Measurements from ENCODE around the gene GATAD2A. TPM values are rescaled to one million over a fixed set of nuclear protein-coding genes. Genes with fewer than 3 reads are reported as not detected.

Gene GATAD2A
- total RNA-seq, 3 donors from 2014 or later = 89.3 to 117 (median 107) TPM

- H3K4me1 ChIP-seq (ENCODE audit: low read depth) = no peaks in the 10 kb centered on the region
- no peak for TF ChIP-seq CTCF (IDR thresholded peaks at IDR 0.05)
- H3K9me3 ChIP-seq = no peaks in the 10 kb centered on the region
- ATAC-seq (no peak), DNase-seq (no peak)
- H3K36me3 ChIP-seq (ENCODE audit: low read depth) = no peaks in the 10 kb centered on the region
- intact Hi-C loops (cut with DNase I, micrococcal nuclease) = no loop called here
- no peak overlapping the region for H3K4me3 ChIP-seq
These were observed 143.7 kb downstream of the GATAD2A start for GRCh38 chr19:19548915-19549759.

GRCh38 chr19:19549804-19550464 is 144.5 kb downstream of the GATAD2A start:
- DNase-seq (no peak), ATAC-seq (no peak)
- Histone ChIP-seq H3K4me1 (ENCODE audit: low read depth) (no peaks in the 10 kb centered on the region), H3K36me3 (ENCODE audit: low read depth) (no peaks in the 10 kb centered on the region), H3K9me3 (no peaks in the 10 kb centered on the region), H3K4me3 (no peak overlapping the region)
- no peak for TF ChIP-seq CTCF (IDR thresholded peaks at IDR 0.05)
- intact Hi-C loops (cut with DNase I, micrococcal nuclease) = no loop called here

GRCh38 chr19:19550485-19550929 is 145.0 kb downstream of the GATAD2A start:
- DNase-seq (no peak), ATAC-seq (no peak)
- no peaks in the 10 kb centered on the region for H3K36me3 ChIP-seq (ENCODE audit: low read depth)
- no peaks in the 10 kb centered on the region for H3K4me1 ChIP-seq (ENCODE audit: low read depth)
- H3K4me3 ChIP-seq = no peak overlapping the region
- intact Hi-C loops (cut with DNase I, micrococcal nuclease) = no loop called here
- no peaks in the 10 kb centered on the region for H3K9me3 ChIP-seq
- TF ChIP-seq CTCF (IDR thresholded peaks at IDR 0.05) = no peak

GRCh38 chr19:19550972-19551852 is 145.7 kb downstream of the GATAD2A start:
- no peak overlapping the region for H3K4me3 ChIP-seq
- ATAC-seq = no peak
- no peak for TF ChIP-seq CTCF (IDR thresholded peaks at IDR 0.05)
- no peak for DNase-seq
- H3K36me3 ChIP-seq (ENCODE audit: low read depth) = no peaks in the 10 kb centered on the region
- H3K4me1 ChIP-seq (ENCODE audit: low read depth) = no peaks in the 10 kb centered on the region
- intact Hi-C loops (cut with DNase I, micrococcal nuclease) = no loop called here
- H3K9me3 ChIP-seq = no peaks in the 10 kb centered on the region

- no peak for DNase-seq
- intact Hi-C loops (cut with DNase I, micrococcal nuclease) = no loop called here
These were observed 146.3 kb downstream of the GATAD2A start for GRCh38 chr19:19551853-19552192.

More at GRCh38 chr19:19551853-19552192, 146.3 kb downstream of the GATAD2A start:
- Histone ChIP-seq H3K4me1 (ENCODE audit: low read depth) (no peaks in the 10 kb centered on the region), H3K4me3 (no peak overlapping the region), H3K9me3 (no peaks in the 10 kb centered on the region), H3K36me3 (ENCODE audit: low read depth) (no peaks in the 10 kb centered on the region)
- TF ChIP-seq CTCF (IDR thresholded peaks at IDR 0.05) = no peak
- ATAC-seq = no peak

Data from mucosa of descending colon (tissue), 3 donors.